Stimulated activated CD4-positive, alpha-beta T cell treated with anti-CD3 and anti-CD28 coated beads, Interleukin-1b, Interleukin-23, amount 100 ng/mL, for 4 hours (primary cell): ENCODE data around the gene RIPK3.
A peak's percentile ranks its signal among the peaks of the same experiment; 100 is the strongest.

ENCODE experiments used
- DNase-seq, 2 donors: peaks; one replicate each; pipeline ENCODE4 v3.0.0-alpha.2; 2020; ENCODE audit warnings: low read depth in 2 of 2

The RIPK3 gene

GRCh38 chr14:24323341-24323740 lies 16.4 kb downstream of the RIPK3 start:
- DNase-seq: no peak

GRCh38 chr14:24322672-24323071 lies 17.1 kb downstream of the RIPK3 start:
- DNase-seq: no peak

- no peak for DNase-seq
These were observed 18.4 kb downstream of the RIPK3 start for GRCh38 chr14:24321212-24321975.

- DNase-seq: no peak
These were observed 22.5 kb downstream of the RIPK3 start for GRCh38 chr14:24317141-24317928.

GRCh38 chr14:24316597-24316950 lies 23.2 kb downstream of the RIPK3 start:
- no peak for DNase-seq

- no peak for DNase-seq
These were observed 23.8 kb downstream of the RIPK3 start for GRCh38 chr14:24315807-24316596.

- no peak for DNase-seq
These were observed 24.5 kb downstream of the RIPK3 start for GRCh38 chr14:24315243-24315806.

- no peak for DNase-seq
These were observed 25.2 kb downstream of the RIPK3 start for GRCh38 chr14:24314377-24315193.

- no peak for DNase-seq
These were observed 25.9 kb downstream of the RIPK3 start for GRCh38 chr14:24313913-24314312.

- DNase-seq: no peak
These were observed 26.9 kb downstream of the RIPK3 start for GRCh38 chr14:24312736-24313507.

- no peak for DNase-seq
These were observed 27.8 kb downstream of the RIPK3 start for GRCh38 chr14:24311837-24312615.

GRCh38 chr14:24310646-24311604 lies 28.9 kb downstream of the RIPK3 start, which contains the start of gene LTB4R:
Gene LTB4R (plus strand): TSS chr14:24311502. CDS start chr14:24315652, 4,150 bp downstream.
- DNase-seq: peak in 1 of 2 donors; percentile 53

GRCh38 chr14:24310265-24310645 lies 29.5 kb downstream of the RIPK3 start:
- DNase-seq: no peak

GRCh38 chr14:24309538-24310264 lies 30.1 kb downstream of the RIPK3 start, which contains the start of gene LTB4R2:
Gene LTB4R2 (plus strand): TSS chr14:24310140. CDS start chr14:24310665, 525 bp downstream.
- DNase-seq: no peak

- no peak for DNase-seq
These were observed 31.3 kb downstream of the RIPK3 start for GRCh38 chr14:24308342-24309124.

GRCh38 chr14:24307575-24308341 lies 32.0 kb downstream of the RIPK3 start, which contains the start of gene CIDEB:
Gene CIDEB (minus strand): TSS chr14:24307977. CDS start chr14:24307858, 119 bp downstream.
- peak in 1 of 2 donors; percentile 36 for DNase-seq
